ENCODE measurements around the gene OXT.
"Not testable (repeated sequence)": the region's sequence is repeated elsewhere in the genome, so short reads cannot be mapped to it uniquely, and the experiment has no call there.

The OXT gene

DNA sequence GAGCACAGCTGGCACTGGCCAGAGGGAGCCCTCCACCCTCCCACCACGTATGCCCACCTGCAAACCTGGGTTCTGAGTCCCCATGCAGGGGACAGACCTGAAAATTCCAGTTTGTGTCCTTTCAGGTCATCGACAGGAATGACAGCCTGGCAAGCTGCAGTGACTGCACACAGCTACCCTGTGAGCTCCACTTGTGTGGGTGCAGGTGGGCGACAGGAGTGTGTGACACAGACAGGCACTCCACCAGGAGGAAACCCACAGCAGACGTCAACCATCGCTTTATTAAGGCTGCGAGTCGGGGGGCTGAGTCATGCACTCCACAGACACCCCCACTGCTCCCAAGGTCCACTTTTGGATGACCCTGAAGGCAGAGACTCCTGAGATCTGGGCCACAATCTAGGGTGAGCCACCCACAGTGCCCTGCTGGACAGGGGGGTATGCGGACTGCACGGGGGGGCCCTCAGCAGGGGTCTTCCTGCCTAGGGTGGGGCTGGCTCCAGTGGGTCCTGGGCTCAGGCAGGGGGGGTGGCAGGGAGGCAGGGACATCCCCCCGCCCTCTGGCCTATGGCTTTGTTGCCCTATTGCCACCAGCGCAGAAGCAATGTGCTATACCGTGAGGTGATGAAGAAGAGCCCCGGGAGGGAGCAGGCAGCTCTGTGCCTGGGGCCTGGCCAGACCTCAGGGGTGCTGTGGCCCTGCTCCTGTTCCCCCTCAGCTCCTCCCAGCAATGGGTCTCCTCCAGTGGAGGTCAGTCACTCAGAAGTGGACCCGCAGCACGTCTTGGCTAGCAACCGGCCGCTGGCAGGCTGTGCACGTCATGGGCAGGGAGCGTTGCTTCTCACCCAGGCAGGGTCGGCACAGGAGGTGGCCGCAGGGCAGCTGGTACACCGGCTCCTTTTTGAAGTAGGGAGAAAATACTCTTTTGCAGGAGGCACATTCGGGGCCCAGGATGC lies 38.2 kb downstream of the OXT start:
- DNase-seq (ENCODE audit: low read depth in 2 of 2), result no peak

GRCh38 chr20:3111507-3111906 lies 40.1 kb downstream of the OXT start:
- DNase-seq (ENCODE audit: low read depth in 2 of 2), result no peak

DNA sequence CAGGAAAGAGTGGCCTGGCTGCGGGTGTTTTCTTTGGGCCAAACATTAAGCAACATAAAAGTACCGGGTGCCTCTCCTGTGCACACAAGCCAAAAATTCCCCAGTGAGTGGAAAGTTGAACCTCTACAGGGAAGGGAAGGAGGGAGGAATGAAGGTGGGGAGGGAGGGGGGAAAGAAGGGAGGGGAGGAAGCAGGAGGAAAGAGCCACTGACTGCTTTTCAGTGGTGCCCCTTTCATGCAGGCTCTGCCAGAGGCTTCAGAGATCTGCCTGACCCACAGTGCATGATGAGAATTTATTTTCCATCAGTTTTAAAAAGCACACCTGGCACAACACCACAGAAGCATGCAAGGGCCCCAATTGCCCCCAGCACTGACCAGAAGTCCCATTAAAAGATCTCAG lies 40.6 kb downstream of the OXT start:
- no peak for DNase-seq (ENCODE audit: low read depth in 2 of 2)

GRCh38 chr20:3115190-3116107 lies 44.0 kb downstream of the OXT start:
- DNase-seq (ENCODE audit: low read depth in 2 of 2), result no peak

DNA sequence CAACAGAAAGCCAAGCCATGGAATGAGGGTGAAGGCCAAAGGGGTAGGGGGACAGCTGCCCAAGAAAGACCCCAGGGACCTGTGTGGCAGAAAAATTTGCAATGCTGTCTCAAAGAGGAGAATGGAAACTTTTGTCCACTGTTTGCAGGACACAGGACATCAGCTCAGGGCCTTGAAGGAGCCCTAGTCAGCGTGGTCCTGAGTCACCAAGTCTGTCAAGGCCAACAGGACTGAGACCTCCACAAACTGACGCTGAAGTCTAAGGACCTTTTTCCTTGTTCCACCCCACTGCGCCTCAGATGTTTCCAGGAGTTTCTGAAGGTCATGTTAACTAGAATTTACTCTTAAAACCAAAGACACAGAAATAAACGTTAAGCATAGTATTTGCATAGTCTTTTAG lies 44.9 kb downstream of the OXT start:
- DNase-seq (ENCODE audit: low read depth in 2 of 2), result no peak

DNA sequence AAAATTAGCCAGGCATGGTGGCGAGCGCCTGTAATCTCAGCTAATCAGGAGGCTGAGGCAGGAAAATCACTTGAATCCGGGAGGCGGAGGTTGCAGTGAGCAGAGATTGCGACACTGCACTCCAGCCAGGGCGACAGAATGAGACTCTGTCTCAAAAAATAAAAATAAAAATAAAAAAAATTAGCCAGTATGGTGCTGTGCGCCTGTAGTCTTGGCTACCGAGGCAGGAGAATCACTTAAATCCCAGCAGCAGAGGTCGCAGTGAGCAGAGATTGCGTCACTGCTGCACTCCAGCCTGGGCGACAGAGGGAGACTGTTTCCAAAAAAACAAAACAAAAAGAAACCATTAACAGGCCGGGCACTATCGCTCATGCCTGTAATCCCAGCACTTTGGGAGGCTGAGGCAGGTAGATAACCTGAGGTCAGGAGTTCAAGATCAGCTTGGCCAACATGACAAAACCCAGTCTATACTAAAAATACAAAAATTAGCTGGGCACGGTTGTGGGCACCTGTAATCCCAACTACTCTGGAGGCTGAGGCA lies 46.5 kb downstream of the OXT start:
- not testable (repeated sequence) for DNase-seq (ENCODE audit: low read depth in 2 of 2)

DNA sequence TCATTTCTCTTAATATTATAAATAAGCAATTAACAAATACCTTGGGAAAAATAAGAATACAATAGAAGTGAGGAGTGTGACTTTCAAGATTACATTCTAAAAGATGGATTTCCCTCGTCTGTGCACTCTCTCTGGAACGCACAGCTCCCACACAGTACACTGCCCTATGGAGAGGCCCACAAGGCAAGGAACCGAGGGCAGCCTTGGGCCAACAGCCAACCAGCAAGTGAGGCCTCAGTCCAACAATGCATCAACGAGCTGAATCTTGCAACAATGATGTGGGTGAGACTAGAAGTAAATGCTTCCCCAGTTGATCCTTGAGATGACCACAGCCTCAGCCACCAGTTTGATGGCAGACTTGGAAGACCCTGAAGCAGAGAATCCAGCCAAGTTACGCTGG lies 47.6 kb downstream of the OXT start:
- DNase-seq (ENCODE audit: low read depth in 2 of 2), result no peak

DNA sequence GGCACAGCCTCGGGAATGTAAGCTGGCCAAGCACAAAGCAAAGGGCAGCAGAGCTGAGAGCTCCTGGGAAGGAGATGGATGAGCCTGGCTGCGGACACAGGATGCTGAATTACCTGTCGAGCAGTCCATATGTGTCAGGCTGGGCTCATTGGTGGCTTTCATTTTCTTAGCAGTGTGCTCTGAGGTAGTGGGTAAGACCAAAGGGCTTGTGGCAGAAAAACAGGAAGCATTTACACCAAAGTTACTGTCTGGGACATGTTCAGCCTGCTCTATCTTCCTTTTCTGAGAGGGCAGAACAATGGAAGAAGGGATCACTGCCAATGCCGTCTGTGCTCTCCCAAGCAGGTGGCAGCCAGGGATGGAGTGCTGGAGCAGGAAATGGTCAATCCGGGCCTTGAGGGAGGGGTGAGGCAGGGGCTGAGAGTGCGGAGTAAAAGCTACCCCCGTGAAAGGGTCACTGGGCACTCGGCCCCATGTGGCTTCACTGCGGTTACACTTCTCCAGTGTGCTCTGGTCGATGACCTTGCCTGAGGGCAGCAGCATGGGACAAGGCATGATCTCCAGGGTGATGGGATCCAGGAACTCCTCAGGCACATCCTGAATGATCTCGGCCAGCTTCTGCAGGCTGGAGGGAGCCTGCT lies 50.0 kb downstream of the OXT start:
- DNase-seq (ENCODE audit: low read depth in 2 of 2), result no peak
